PC-3 (cell line): ENCODE results near the gene WSCD2.

ENCODE experiments used
- EZH2 ChIP-seq: fragments of 300-600 bp; sonication (generic); IDR thresholded peaks from one replicate; pipeline ENCODE4 v1.6.1; 2017; ENCODE audit warnings: antibody characterized with exemption, mild to moderate bottlenecking, low read length; ENCODE audit not compliant: unreplicated experiment
- EZH2phosphoT487 ChIP-seq: fragments of 300-600 bp; sonication (generic); IDR thresholded peaks from 2 replicates; pipeline ENCODE4 v1.6.1; 2018; ENCODE audit warnings: mild to moderate bottlenecking, antibody characterized with exemption, low read length, borderline replicate concordance
- TF ChIP-seq, protein P1 (sequence below): fragments of 300-600 bp; sonication (generic); conservative IDR thresholded peaks from 2 replicates; pipeline ENCODE4 v1.5.1; 2017; ENCODE audit warnings: antibody characterized with exemption, low read depth, mild to moderate bottlenecking, low read length

DNA sequence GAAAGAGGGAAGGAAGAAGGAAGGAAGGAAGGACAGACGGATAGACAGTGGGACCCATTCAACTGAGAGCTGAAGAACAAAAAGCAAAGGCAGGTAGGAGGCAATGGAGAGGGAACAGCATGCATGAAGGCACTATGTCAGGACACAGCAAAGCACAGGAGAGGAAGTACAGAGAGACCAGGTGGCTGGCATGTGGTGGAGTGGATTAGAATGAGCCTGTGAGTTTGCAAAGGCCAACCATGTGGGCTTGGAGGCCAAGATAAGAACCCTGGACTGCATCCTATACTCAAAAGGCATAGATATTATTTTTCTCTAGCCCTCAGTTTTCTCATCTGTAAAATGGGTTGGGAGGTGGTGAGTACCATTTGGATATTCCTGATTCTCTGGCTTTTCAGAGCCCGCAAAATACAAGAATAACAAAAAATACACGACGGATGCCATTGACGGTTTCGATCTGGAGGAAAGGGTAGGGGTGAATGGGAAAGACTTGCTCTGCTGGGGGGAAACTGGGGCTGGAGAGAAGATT lies 102.9 kb downstream of the WSCD2 start:
- TF ChIP-seq, protein P1, sequence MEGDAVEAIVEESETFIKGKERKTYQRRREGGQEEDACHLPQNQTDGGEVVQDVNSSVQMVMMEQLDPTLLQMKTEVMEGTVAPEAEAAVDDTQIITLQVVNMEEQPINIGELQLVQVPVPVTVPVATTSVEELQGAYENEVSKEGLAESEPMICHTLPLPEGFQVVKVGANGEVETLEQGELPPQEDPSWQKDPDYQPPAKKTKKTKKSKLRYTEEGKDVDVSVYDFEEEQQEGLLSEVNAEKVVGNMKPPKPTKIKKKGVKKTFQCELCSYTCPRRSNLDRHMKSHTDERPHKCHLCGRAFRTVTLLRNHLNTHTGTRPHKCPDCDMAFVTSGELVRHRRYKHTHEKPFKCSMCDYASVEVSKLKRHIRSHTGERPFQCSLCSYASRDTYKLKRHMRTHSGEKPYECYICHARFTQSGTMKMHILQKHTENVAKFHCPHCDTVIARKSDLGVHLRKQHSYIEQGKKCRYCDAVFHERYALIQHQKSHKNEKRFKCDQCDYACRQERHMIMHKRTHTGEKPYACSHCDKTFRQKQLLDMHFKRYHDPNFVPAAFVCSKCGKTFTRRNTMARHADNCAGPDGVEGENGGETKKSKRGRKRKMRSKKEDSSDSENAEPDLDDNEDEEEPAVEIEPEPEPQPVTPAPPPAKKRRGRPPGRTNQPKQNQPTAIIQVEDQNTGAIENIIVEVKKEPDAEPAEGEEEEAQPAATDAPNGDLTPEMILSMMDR, result no peak
- no peak for TF ChIP-seq EZH2
- TF ChIP-seq EZH2phosphoT487, result no peak
